SK-N-SH (cell line): ENCODE results near the gene FGD2. TPM values are rescaled to one million over a fixed set of nuclear protein-coding genes. Genes with fewer than 3 reads are reported as not detected.

ENCODE experiments used
- CTCF ChIA-PET: fragments of 300-600, 350-600 bp; formaldehyde crosslinking; extraction: SDS; loops from one replicate; lab custom pipeline; 2021; lab: Yijun Ruan, JAX
- POLR2A ChIA-PET: fragments of 350-600 bp; sonication (Branson Sonifier 250); formaldehyde crosslinking; extraction: SDS; loops from one replicate; lab custom pipeline; 2020; ENCODE audit warnings: antibody characterized with exemption, inconsistent platforms; lab: Yijun Ruan, JAX
- DNase-seq: peaks from one replicate; pipeline ENCODE4 v3.0.0; 2012
- H2AFZ ChIP-seq: fragments of 200-600 bp; sonication (generic); 2 replicates; pipeline ENCODE4 v1.8.1; 2016; ENCODE audit warnings: antibody characterized with exemption, mild to moderate bottlenecking, low read depth
- H3F3A ChIP-seq: fragments of 200-600 bp; sonication (generic); replicated peaks from 2 replicates; pipeline ENCODE3; 2016; ENCODE audit warnings: antibody characterized with exemption, mild to moderate bottlenecking; ENCODE audit not compliant: insufficient read depth
- H3K27ac ChIP-seq, 2 experiments: fragments of 200-500 bp in 1 of 2; fragments of 200-600 bp in 1 of 2; sonication (Bioruptor generic) in 1 of 2; sonication (generic), shearing (Covaris generic) in 1 of 2; 2 replicates each; pipeline versions ENCODE4 v1.5.1 to v1.6.1; 2014 to 2016; ENCODE audit warnings: low read depth in 2 of 2, inconsistent platforms in 1 of 2, low read length in 1 of 2, mild to moderate bottlenecking in 1 of 2, mixed read lengths in 1 of 2
- H3K27me3 ChIP-seq: fragments of 200-600 bp; sonication (generic), shearing (Covaris generic); 2 replicates; pipeline ENCODE4 v1.6.1; 2016; ENCODE audit warnings: mixed run types; ENCODE audit not compliant: insufficient read depth
- H3K36me3 ChIP-seq, 2 experiments: fragments of 200-500 bp in 1 of 2; fragments of 200-600 bp in 1 of 2; sonication (Bioruptor generic) in 1 of 2; sonication (generic) in 1 of 2; replicated peaks in 1 of 2; 2 replicates each; pipeline versions ENCODE3 to v1.5.1; 2014 to 2016; ENCODE audit warnings: low read length in 1 of 2, mild to moderate bottlenecking in 1 of 2; ENCODE audit not compliant: insufficient read depth in 2 of 2, control insufficient read depth in 1 of 2
- H3K4me1 ChIP-seq, 2 experiments: fragments of 200-500 bp in 1 of 2; fragments of 200-600 bp in 1 of 2; sonication (Bioruptor generic) in 1 of 2; sonication (generic), shearing (Covaris generic) in 1 of 2; 2 replicates each; pipeline versions ENCODE4 v1.5.1 to v1.6.1; 2014 to 2016; ENCODE audit warnings: low read depth in 1 of 2, low read length in 1 of 2, mixed run types in 1 of 2; ENCODE audit not compliant: insufficient read depth in 2 of 2, control insufficient read depth in 1 of 2
- H3K4me2 ChIP-seq: fragments of 200-600 bp; sonication (generic), shearing (Covaris generic); 2 replicates; pipeline ENCODE4 v1.6.1; 2017; ENCODE audit warnings: mixed run types
- H3K4me3 ChIP-seq, 2 experiments: fragments of 200-500 bp in 1 of 2; fragments of 200-600 bp in 1 of 2; sonication (Bioruptor generic) in 1 of 2; sonication (generic), shearing (Covaris generic) in 1 of 2; 2 replicates each; pipeline versions ENCODE4 v1.5.1 to v1.8.1; 2014 to 2016; ENCODE audit warnings: low read depth in 2 of 2, inconsistent platforms in 1 of 2, low read length in 1 of 2, mild to moderate bottlenecking in 1 of 2, mixed read lengths in 1 of 2, moderate library complexity in 1 of 2
- H3K79me2 ChIP-seq: fragments of 200-600 bp; sonication (generic); 2 replicates; pipeline ENCODE4 v1.8.1; 2017; ENCODE audit warnings: mild to moderate bottlenecking; ENCODE audit not compliant: insufficient read depth
- H3K9ac ChIP-seq: fragments of 200-600 bp; sonication (generic); 2 replicates; pipeline ENCODE4 v1.6.1; 2017; ENCODE audit warnings: mixed run types
- H3K9me2 ChIP-seq: fragments of 200-600 bp; sonication (generic); 2 replicates; pipeline ENCODE4 v1.6.1; 2017; ENCODE audit warnings: mixed run types
- H3K9me3 ChIP-seq: fragments of 200-600 bp; sonication (generic); 2 replicates; pipeline ENCODE4 v1.6.1; 2017; ENCODE audit warnings: mixed run types, mild to moderate bottlenecking, moderate library complexity
- H4K20me1 ChIP-seq: fragments of 200-600 bp; sonication (generic); 2 replicates; pipeline ENCODE4 v1.6.1; 2017; ENCODE audit warnings: mild to moderate bottlenecking, mixed run types; ENCODE audit not compliant: insufficient read depth
- CHD2 ChIP-seq: fragments of 150-350 bp; IDR thresholded peaks from 2 replicates; pipeline ENCODE4 v1.6.1; 2018; ENCODE audit warnings: low read length; ENCODE audit not compliant: partially characterized antibody
- EP300 ChIP-seq, 2 experiments: IDR thresholded peaks; 2 replicates each; pipeline versions ENCODE4 v1.4.0 to v1.6.1; 2012; ENCODE audit warnings: borderline replicate concordance in 1 of 2, low read depth in 1 of 2, low read length in 1 of 2
- EZH2phosphoT487 ChIP-seq: fragments of 200-600 bp; sonication (generic); IDR thresholded peaks from 2 replicates; pipeline ENCODE4 v1.6.1; 2017; ENCODE audit warnings: low read depth, mixed run types, mild to moderate bottlenecking, antibody characterized with exemption, moderate library complexity, borderline replicate concordance
- FOXJ3 ChIP-seq: sonication (generic); formaldehyde crosslinking; IDR thresholded peaks from 2 replicates; pipeline ENCODE4 v1.5.1; 2020; ENCODE audit warnings: mild to moderate bottlenecking, missing genetic modification reagents
- FOXM1 ChIP-seq: IDR thresholded peaks from 2 replicates; pipeline ENCODE4 v1.4.0; 2012; ENCODE audit warnings: low read depth, mild to moderate bottlenecking
- JUND ChIP-seq: IDR thresholded peaks from 2 replicates; pipeline ENCODE4 v1.4.0; 2012
- MEF2A ChIP-seq: IDR thresholded peaks from 2 replicates; pipeline ENCODE4 v1.4.0; 2012; ENCODE audit warnings: low read depth, borderline replicate concordance
- NFIC ChIP-seq: IDR thresholded peaks from 2 replicates; pipeline ENCODE4 v1.4.0; 2012; ENCODE audit warnings: borderline replicate concordance
- POLR2AphosphoS5 ChIP-seq: IDR thresholded peaks from 2 replicates; pipeline ENCODE4 v1.6.1; 2012; ENCODE audit warnings: low read depth, low read length
- RFX5 ChIP-seq: IDR thresholded peaks from 2 replicates; pipeline ENCODE4 v1.6.1; 2012; ENCODE audit warnings: mild to moderate bottlenecking, improper control_type of control experiment, low read length
- RXRA ChIP-seq: IDR thresholded peaks from 2 replicates; pipeline ENCODE4 v1.4.0; 2012; ENCODE audit warnings: low read depth, mild to moderate bottlenecking, borderline replicate concordance
- TAF1 ChIP-seq: IDR thresholded peaks from 2 replicates; pipeline ENCODE4 v1.6.1; 2012; ENCODE audit warnings: low read depth, mild to moderate bottlenecking, low read length, moderate library complexity, borderline replicate concordance
- TEAD4 ChIP-seq: IDR thresholded peaks from 2 replicates; pipeline ENCODE4 v1.4.0; 2012; ENCODE audit warnings: mild to moderate bottlenecking, borderline replicate concordance; ENCODE audit not compliant: insufficient read depth
- USF2 ChIP-seq: fragments of 150-350 bp; IDR thresholded peaks from 2 replicates; pipeline ENCODE4 v1.6.1; 2017; ENCODE audit warnings: antibody characterized with exemption, low read length, low read depth, borderline replicate concordance
- WGBS: methylation state at CpG from one replicate; pipeline ENCODE4 v1.1.6; 2017; ENCODE audit warnings: low lambda C conversion rate; 5-methylcytosine and 5-hydroxymethylcytosine counted together
- polyA plus RNA-seq, 3 experiments: library from polyadenylated mRNA; depleted of rRNA; stranded (reverse); fragments of >200 nt; gene quantifications; 2 replicates each; pipeline ENCODE4 v1.2.3, GENCODE V29; 2012
- TF ChIP-seq, protein P1 (sequence below): fragments of 150-350 bp; IDR thresholded peaks from 2 replicates; pipeline ENCODE4 v1.6.1; 2016; ENCODE audit warnings: mild to moderate bottlenecking, low read depth, low read length
- TF ChIP-seq, protein P2 (sequence below): IDR thresholded peaks from 2 replicates; pipeline ENCODE4 v1.4.0; 2012; ENCODE audit warnings: low read depth
- TF ChIP-seq, protein P3 (sequence below): IDR thresholded peaks from 2 replicates; pipeline ENCODE4; 2012
- TF ChIP-seq, protein P4 (sequence below): IDR thresholded peaks from 2 replicates; pipeline ENCODE4 v1.4.0; 2012; ENCODE audit warnings: low read depth, borderline replicate concordance
- TF ChIP-seq, protein P5 (sequence below): IDR thresholded peaks from 2 replicates; pipeline ENCODE4 v1.6.1; 2012; ENCODE audit warnings: mild to moderate bottlenecking, low read depth, low read length, moderate library complexity
- TF ChIP-seq, protein P6 (sequence below): fragments of 200-600 bp; sonication (generic); IDR thresholded peaks from 2 replicates; pipeline ENCODE4 v1.6.1; 2017; ENCODE audit warnings: antibody characterized with exemption, mild to moderate bottlenecking, moderate library complexity

FGD2 gene
- polyA plus RNA-seq, 1 of the 3 experiments (the other 2 are of a cell fraction) = not detected

GRCh38 chr6:37018198-37019064 lies 13.0 kb downstream of the FGD2 start:
- Histone ChIP-seq H3K4me1 (peaks cover 0 to 19% of the 10 kb centered on the region in 2 experiments; a peak in 1 of 4 replicates), H3K4me3 (no peak overlapping the region; a peak in 1 of 4 replicates), H3K9me3 (no peaks in the 10 kb centered on the region), H3K36me3 (no peaks in the 10 kb centered on the region), H3F3A (no peaks in the 10 kb centered on the region), H3K27ac (peak overlapping the region in 1 of 2 experiments; percentile 59; a peak in 3 of 4 replicates), H3K27me3 (no peaks in the 10 kb centered on the region), H3K79me2 (no peaks in the 10 kb centered on the region), H3K9me2 (no peaks in the 10 kb centered on the region), H4K20me1 (no peaks in the 10 kb centered on the region), H3K9ac (0 out of 2 replicates have a peak overlapping the region, but pooled peaks have one; percentile 2), H3K4me2 (peak overlapping the region; percentile 36; the same call in 1 of the 2 replicates), H2AFZ (peak overlapping the region; percentile 88; the same call in 1 of the 2 replicates)
- ChIA-PET POLR2A (interaction anchor here (0.7 to 2.2 kb wide), 8 partner anchors 32 to 252 kb away, joined by 3 to 16 read pairs (median 4); partner anchors contain the start of genes C6orf89, MTCH1 and PPIL1), CTCF (interaction anchor here (0.5 to 26.3 kb wide), 88 partner anchors 8 to 561 kb away, joined by 3 to 678 read pairs (median 5); partner anchors contain the start of genes C6orf89, FGD2, MTCH1 and PIM1)
- peak; percentile 89 for DNase-seq
- 0% methylated on average over 8 of the region's 8 CpGs for WGBS
- TF ChIP-seq RXRA (no peak), NFIC (no peak), POLR2AphosphoS5 (0 out of 2 replicates have a peak, but pooled peaks have one; percentile 19), TEAD4 (no peak), JUND (no peak), USF2 (no peak), EZH2phosphoT487 (no peak), FOXM1 (no peak), FOXJ3 (CRISPR knock-in tag) (no peak), RFX5 (no peak), MEF2A (no peak), EP300 (IDR thresholded peaks at IDR 0.05; ENCODE audit: borderline replicate concordance in 1 of 2, low read depth in 1 of 2, low read length in 1 of 2) (peak in 1 of 2 experiments; percentile 11; a peak in 1 of 4 replicates), TAF1 (0 out of 2 replicates have a peak, but pooled peaks have one; percentile 53), CHD2 (peak; percentile 91)
- TF ChIP-seq, protein P1, sequence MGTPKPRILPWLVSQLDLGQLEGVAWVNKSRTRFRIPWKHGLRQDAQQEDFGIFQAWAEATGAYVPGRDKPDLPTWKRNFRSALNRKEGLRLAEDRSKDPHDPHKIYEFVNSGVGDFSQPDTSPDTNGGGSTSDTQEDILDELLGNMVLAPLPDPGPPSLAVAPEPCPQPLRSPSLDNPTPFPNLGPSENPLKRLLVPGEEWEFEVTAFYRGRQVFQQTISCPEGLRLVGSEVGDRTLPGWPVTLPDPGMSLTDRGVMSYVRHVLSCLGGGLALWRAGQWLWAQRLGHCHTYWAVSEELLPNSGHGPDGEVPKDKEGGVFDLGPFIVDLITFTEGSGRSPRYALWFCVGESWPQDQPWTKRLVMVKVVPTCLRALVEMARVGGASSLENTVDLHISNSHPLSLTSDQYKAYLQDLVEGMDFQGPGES = no peak
- TF ChIP-seq, protein P2, sequence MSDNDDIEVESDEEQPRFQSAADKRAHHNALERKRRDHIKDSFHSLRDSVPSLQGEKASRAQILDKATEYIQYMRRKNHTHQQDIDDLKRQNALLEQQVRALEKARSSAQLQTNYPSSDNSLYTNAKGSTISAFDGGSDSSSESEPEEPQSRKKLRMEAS = no peak
- TF ChIP-seq, protein P3, sequence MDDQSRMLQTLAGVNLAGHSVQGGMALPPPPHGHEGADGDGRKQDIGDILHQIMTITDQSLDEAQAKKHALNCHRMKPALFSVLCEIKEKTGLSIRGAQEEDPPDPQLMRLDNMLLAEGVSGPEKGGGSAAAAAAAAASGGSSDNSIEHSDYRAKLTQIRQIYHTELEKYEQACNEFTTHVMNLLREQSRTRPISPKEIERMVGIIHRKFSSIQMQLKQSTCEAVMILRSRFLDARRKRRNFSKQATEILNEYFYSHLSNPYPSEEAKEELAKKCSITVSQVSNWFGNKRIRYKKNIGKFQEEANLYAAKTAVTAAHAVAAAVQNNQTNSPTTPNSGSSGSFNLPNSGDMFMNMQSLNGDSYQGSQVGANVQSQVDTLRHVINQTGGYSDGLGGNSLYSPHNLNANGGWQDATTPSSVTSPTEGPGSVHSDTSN = peak; percentile 22; the same call in 1 of the 2 replicates
- TF ChIP-seq, protein P4, sequence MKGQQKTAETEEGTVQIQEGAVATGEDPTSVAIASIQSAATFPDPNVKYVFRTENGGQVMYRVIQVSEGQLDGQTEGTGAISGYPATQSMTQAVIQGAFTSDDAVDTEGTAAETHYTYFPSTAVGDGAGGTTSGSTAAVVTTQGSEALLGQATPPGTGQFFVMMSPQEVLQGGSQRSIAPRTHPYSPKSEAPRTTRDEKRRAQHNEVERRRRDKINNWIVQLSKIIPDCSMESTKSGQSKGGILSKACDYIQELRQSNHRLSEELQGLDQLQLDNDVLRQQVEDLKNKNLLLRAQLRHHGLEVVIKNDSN = no peak
- TF ChIP-seq, protein P5, sequence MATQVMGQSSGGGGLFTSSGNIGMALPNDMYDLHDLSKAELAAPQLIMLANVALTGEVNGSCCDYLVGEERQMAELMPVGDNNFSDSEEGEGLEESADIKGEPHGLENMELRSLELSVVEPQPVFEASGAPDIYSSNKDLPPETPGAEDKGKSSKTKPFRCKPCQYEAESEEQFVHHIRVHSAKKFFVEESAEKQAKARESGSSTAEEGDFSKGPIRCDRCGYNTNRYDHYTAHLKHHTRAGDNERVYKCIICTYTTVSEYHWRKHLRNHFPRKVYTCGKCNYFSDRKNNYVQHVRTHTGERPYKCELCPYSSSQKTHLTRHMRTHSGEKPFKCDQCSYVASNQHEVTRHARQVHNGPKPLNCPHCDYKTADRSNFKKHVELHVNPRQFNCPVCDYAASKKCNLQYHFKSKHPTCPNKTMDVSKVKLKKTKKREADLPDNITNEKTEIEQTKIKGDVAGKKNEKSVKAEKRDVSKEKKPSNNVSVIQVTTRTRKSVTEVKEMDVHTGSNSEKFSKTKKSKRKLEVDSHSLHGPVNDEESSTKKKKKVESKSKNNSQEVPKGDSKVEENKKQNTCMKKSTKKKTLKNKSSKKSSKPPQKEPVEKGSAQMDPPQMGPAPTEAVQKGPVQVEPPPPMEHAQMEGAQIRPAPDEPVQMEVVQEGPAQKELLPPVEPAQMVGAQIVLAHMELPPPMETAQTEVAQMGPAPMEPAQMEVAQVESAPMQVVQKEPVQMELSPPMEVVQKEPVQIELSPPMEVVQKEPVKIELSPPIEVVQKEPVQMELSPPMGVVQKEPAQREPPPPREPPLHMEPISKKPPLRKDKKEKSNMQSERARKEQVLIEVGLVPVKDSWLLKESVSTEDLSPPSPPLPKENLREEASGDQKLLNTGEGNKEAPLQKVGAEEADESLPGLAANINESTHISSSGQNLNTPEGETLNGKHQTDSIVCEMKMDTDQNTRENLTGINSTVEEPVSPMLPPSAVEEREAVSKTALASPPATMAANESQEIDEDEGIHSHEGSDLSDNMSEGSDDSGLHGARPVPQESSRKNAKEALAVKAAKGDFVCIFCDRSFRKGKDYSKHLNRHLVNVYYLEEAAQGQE = peak; percentile 79
- TF ChIP-seq, protein P6, sequence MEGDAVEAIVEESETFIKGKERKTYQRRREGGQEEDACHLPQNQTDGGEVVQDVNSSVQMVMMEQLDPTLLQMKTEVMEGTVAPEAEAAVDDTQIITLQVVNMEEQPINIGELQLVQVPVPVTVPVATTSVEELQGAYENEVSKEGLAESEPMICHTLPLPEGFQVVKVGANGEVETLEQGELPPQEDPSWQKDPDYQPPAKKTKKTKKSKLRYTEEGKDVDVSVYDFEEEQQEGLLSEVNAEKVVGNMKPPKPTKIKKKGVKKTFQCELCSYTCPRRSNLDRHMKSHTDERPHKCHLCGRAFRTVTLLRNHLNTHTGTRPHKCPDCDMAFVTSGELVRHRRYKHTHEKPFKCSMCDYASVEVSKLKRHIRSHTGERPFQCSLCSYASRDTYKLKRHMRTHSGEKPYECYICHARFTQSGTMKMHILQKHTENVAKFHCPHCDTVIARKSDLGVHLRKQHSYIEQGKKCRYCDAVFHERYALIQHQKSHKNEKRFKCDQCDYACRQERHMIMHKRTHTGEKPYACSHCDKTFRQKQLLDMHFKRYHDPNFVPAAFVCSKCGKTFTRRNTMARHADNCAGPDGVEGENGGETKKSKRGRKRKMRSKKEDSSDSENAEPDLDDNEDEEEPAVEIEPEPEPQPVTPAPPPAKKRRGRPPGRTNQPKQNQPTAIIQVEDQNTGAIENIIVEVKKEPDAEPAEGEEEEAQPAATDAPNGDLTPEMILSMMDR = peak; percentile 92
